SK-N-SH treated with all-trans-retinoic acid at 6 μM for 48 hours (cell line): ENCODE measurements around the gene PTPRG.

Experiments used
- ATAC-seq: fragments of 200-7000 bp; cut with Tn5 transposase; 3 replicates; pipeline ENCODE4 v1.9.1; 2020; ENCODE audit warnings: mild to moderate bottlenecking, moderate library complexity
- ARNTL ChIP-seq: fragments of 450-650 bp; formaldehyde crosslinking; IDR thresholded peaks from 2 replicates; pipeline ENCODE4 v1.5.0; 2020; ENCODE audit warnings: low read depth, mild to moderate bottlenecking, moderate library complexity, borderline replicate concordance
- BACH2 ChIP-seq: fragments of 250-450 bp; sonication (Bioruptor Pico); IDR thresholded peaks from 2 replicates; pipeline ENCODE4 v1.9.0; 2021; ENCODE audit warnings: mild to moderate bottlenecking, borderline replicate concordance
- CREB5 ChIP-seq: fragments of 250-450 bp; sonication (Bioruptor Pico); IDR thresholded peaks from 2 replicates; pipeline ENCODE4 v1.5.1; 2020; ENCODE audit warnings: low read depth, mild to moderate bottlenecking, moderate library complexity
- CSDC2 ChIP-seq: fragments of 250-450 bp; sonication (Bioruptor Pico); IDR thresholded peaks from 2 replicates; pipeline ENCODE4 v1.5.0; 2020; ENCODE audit warnings: mild to moderate bottlenecking, moderate library complexity
- ESRRG ChIP-seq: fragments of 250-450 bp; sonication (Bioruptor Pico); IDR thresholded peaks from 2 replicates; pipeline ENCODE4 v1.6.1; 2021; ENCODE audit warnings: mild to moderate bottlenecking
- GLIS3 ChIP-seq: fragments of 250-450 bp; sonication (Bioruptor Pico); IDR thresholded peaks from 2 replicates; pipeline ENCODE4 v1.5.0; 2020; ENCODE audit warnings: mild to moderate bottlenecking, moderate library complexity
- ISL1 ChIP-seq: fragments of 250-450 bp; sonication (Bioruptor Pico); IDR thresholded peaks from 2 replicates; pipeline ENCODE4 v2.1.2; 2022; ENCODE audit warnings: mild to moderate bottlenecking, moderate library complexity
- OSR1 ChIP-seq: fragments of 250-450 bp; sonication (Bioruptor Pico); IDR thresholded peaks from 2 replicates; pipeline ENCODE4 v1.8.0; 2022; ENCODE audit warnings: moderate library complexity, mild to moderate bottlenecking, inconsistent platforms
- PATZ1 ChIP-seq: fragments of 250-450 bp; sonication (Bioruptor Pico); IDR thresholded peaks from 2 replicates; pipeline ENCODE4 v1.8.0; 2020; ENCODE audit warnings: mild to moderate bottlenecking, moderate library complexity, borderline replicate concordance
- POU6F1 ChIP-seq: fragments of 250-450 bp; sonication (Bioruptor Pico); IDR thresholded peaks from 2 replicates; pipeline ENCODE4 v1.8.0; 2021; ENCODE audit warnings: low read depth, mild to moderate bottlenecking, moderate library complexity, borderline replicate concordance
- PPARA ChIP-seq: fragments of 250-450 bp; sonication (Bioruptor Pico); IDR thresholded peaks from 2 replicates; pipeline ENCODE4 v1.5.0; 2020; ENCODE audit warnings: mild to moderate bottlenecking, borderline replicate concordance
- RARB ChIP-seq: fragments of 250-450 bp; sonication (Bioruptor Pico); IDR thresholded peaks from 2 replicates; pipeline ENCODE4 v1.8.0; 2021; ENCODE audit warnings: mild to moderate bottlenecking, moderate library complexity
- SNAI2 ChIP-seq: fragments of 250-450 bp; sonication (Bioruptor Pico); IDR thresholded peaks from 2 replicates; pipeline ENCODE4 v1.5.0; 2020; ENCODE audit warnings: mild to moderate bottlenecking, moderate library complexity
- TCF4 ChIP-seq: fragments of 250-450 bp; sonication (Bioruptor Pico); IDR thresholded peaks from 2 replicates; pipeline ENCODE4 v1.8.0; 2021; ENCODE audit warnings: mild to moderate bottlenecking, moderate library complexity, borderline replicate concordance
- TOX ChIP-seq: fragments of 250-450 bp; sonication (Bioruptor Pico); IDR thresholded peaks from 2 replicates; pipeline ENCODE4 v1.8.0; 2021; ENCODE audit warnings: mild to moderate bottlenecking, moderate library complexity, borderline replicate concordance
- TSHZ2 ChIP-seq: fragments of 250-450 bp; sonication (Bioruptor Pico); IDR thresholded peaks from 2 replicates; pipeline ENCODE4 v1.5.0; 2020; ENCODE audit warnings: mild to moderate bottlenecking, moderate library complexity
- ZC3H10 ChIP-seq: fragments of 250-450 bp; sonication (Bioruptor Pico); IDR thresholded peaks from 2 replicates; pipeline ENCODE4 v1.5.1; 2021; ENCODE audit warnings: mild to moderate bottlenecking, moderate library complexity
- ZFP3 ChIP-seq: fragments of 250-450 bp; sonication (Bioruptor Pico); IDR thresholded peaks from 2 replicates; pipeline ENCODE4 v1.5.0; 2020; ENCODE audit warnings: mild to moderate bottlenecking, moderate library complexity
- ZFP30 ChIP-seq: fragments of 450-650 bp; formaldehyde crosslinking; IDR thresholded peaks from 2 replicates; pipeline ENCODE4 v1.5.0; 2022; ENCODE audit warnings: mild to moderate bottlenecking, moderate library complexity
- ZNF565 ChIP-seq: fragments of 450-650 bp; formaldehyde crosslinking; conservative IDR thresholded peaks from 2 replicates; pipeline ENCODE4 v1.5.0; 2020; ENCODE audit warnings: low read depth, mild to moderate bottlenecking, moderate library complexity
- ZNF70 ChIP-seq: fragments of 450-650 bp; formaldehyde crosslinking; IDR thresholded peaks from 2 replicates; pipeline ENCODE4 v1.5.0; 2020; ENCODE audit warnings: mild to moderate bottlenecking, moderate library complexity
- ZNF8 ChIP-seq: fragments of 450-650 bp; formaldehyde crosslinking; IDR thresholded peaks from 2 replicates; pipeline ENCODE4 v1.5.0; 2020; ENCODE audit warnings: mild to moderate bottlenecking, moderate library complexity

Gene PTPRG

GRCh38 chr3:62022312-62022711 lies 460.9 kb downstream of the PTPRG start:
- TF ChIP-seq ARNTL (CRISPR knock-in tag) (no peak), CSDC2 (no peak), ZNF70 (CRISPR knock-in tag) (no peak), ZFP30 (CRISPR knock-in tag) (no peak), ESRRG (no peak), GLIS3 (no peak), ZFP3 (CRISPR knock-in tag) (no peak), BACH2 (CRISPR knock-in tag) (no peak), ZNF8 (CRISPR knock-in tag) (no peak), OSR1 (no peak), ZC3H10 (no peak), TCF4 (no peak), PATZ1 (CRISPR knock-in tag) (no peak), RARB (CRISPR knock-in tag) (no peak), SNAI2 (CRISPR knock-in tag) (no peak), TOX (no peak), PPARA (CRISPR knock-in tag) (no peak), ZNF565 (CRISPR knock-in tag) (no peak), CREB5 (CRISPR knock-in tag) (no peak)
- no peak for ATAC-seq

GRCh38 chr3:62024882-62025281 lies 463.5 kb downstream of the PTPRG start:
- ATAC-seq: no peak

GRCh38 chr3:62025913-62026312 lies 464.5 kb downstream of the PTPRG start:
- ATAC-seq: no peak
- TF ChIP-seq GLIS3 (no peak), ISL1 (CRISPR knock-in tag) (no peak), POU6F1 (CRISPR knock-in tag) (no peak), OSR1 (no peak), ZNF70 (CRISPR knock-in tag) (no peak), CSDC2 (no peak), ZFP3 (CRISPR knock-in tag) (no peak), TCF4 (no peak), ARNTL (CRISPR knock-in tag) (no peak), RARB (CRISPR knock-in tag) (no peak), TSHZ2 (no peak), ZC3H10 (no peak), ZFP30 (CRISPR knock-in tag) (no peak), ZNF8 (CRISPR knock-in tag) (no peak), TOX (no peak), CREB5 (CRISPR knock-in tag) (no peak), PATZ1 (CRISPR knock-in tag) (no peak)

More at GRCh38 chr3:62024882-62025281, 463.5 kb downstream of the PTPRG start:
- no peak for TF ChIP-seq PPARA (CRISPR knock-in tag)
- TF ChIP-seq ISL1 (CRISPR knock-in tag): no peak
- no peak for TF ChIP-seq ZFP30 (CRISPR knock-in tag)
- no peak for TF ChIP-seq ESRRG
- TF ChIP-seq CSDC2: no peak
- no peak for TF ChIP-seq BACH2 (CRISPR knock-in tag)
- TF ChIP-seq PATZ1 (CRISPR knock-in tag): no peak
